Measurements from ENCODE around the gene TBX5.

DNA sequence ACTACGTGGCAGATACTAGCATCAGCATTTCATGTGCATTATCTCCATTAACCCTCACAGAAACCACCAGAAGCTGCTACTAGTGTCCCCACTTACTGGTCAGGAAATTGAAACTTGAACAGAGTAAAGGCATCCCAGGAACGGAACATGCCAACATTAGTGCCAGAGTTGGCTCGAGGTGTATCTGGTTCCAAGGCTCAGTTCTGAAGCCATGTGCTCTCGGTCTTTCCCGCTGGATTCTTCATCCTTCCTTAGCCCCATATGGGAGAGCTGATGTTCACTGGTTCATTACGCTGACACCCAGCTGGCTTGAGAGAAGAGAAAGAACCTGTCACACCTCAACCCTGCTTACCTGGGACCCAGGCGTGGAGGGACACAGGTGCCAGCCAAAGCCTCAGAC is 91.5 kb downstream of the TBX5 start:
- TF ChIP-seq, protein P1, sequence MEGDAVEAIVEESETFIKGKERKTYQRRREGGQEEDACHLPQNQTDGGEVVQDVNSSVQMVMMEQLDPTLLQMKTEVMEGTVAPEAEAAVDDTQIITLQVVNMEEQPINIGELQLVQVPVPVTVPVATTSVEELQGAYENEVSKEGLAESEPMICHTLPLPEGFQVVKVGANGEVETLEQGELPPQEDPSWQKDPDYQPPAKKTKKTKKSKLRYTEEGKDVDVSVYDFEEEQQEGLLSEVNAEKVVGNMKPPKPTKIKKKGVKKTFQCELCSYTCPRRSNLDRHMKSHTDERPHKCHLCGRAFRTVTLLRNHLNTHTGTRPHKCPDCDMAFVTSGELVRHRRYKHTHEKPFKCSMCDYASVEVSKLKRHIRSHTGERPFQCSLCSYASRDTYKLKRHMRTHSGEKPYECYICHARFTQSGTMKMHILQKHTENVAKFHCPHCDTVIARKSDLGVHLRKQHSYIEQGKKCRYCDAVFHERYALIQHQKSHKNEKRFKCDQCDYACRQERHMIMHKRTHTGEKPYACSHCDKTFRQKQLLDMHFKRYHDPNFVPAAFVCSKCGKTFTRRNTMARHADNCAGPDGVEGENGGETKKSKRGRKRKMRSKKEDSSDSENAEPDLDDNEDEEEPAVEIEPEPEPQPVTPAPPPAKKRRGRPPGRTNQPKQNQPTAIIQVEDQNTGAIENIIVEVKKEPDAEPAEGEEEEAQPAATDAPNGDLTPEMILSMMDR (IDR thresholded peaks at IDR 0.05) = no peak
- TF ChIP-seq POLR2A (IDR thresholded peaks at IDR 0.05) = no peak
- no peak for TF ChIP-seq EP300 (IDR thresholded peaks at IDR 0.05)
